Islet of Langerhans (tissue), 1 donor: ENCODE measurements around the gene PLAA.
"Not testable (repeated sequence)": the region's sequence is repeated elsewhere in the genome, so short reads cannot be mapped to it uniquely, and the experiment has no call there.

Experiments
- FAIRE-seq: peaks from one replicate; lab custom pipeline; 2011; peaks lifted over from hg19 to GRCh38; lab: Jason Lieb, UNC

The PLAA gene

DNA sequence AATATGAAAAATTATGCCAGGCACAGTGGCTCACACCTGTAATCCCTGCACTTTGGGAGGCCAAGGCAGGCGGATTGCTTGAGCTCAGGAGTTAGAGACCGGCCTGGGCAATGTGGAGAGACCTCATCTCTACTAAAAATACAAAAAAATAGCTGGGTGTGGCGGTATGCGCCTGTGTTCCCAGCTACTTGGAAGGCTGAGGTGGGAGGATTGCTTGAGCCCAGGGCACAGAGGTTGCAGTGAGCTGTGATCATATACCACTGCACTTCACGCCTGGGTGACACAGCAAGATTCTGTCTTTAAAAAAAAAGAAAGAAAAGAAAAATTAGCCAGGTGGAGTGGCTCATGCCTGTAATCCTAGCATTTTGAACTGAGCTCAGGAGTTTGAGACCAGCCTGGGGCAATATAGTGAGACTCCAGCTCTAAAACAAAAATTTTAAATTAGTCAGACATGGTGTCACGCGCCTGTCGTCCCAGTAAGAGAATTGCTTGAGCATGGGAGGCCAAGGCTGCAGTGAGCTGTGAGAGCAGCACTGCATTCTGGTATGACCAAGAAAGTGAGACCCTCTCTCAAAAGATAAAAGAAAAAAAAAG lies 18.0 kb downstream of the PLAA start:
- FAIRE-seq: no peak

GRCh38 chr9:26925609-26926008 lies 21.4 kb downstream of the PLAA start:
- no peak for FAIRE-seq

DNA sequence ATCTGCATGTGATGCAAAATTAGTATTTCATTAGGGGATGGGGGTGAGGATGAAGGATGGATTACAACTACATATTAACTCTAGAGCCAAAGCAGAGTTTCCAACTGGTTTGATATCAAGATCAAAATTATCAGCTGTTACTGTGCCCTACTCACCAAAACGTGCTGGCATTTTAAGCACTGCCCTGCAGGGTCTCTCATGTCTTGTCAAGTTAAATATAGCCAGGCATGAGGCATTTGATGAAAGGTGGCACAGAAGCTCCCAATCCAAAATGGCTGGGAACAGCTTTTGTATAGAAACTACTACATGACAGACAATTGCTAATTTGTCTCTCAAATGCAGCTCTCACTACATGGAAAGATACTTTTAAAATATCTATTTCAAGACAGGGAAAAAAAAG lies 27.3 kb downstream of the PLAA start:
- no peak for FAIRE-seq

DNA sequence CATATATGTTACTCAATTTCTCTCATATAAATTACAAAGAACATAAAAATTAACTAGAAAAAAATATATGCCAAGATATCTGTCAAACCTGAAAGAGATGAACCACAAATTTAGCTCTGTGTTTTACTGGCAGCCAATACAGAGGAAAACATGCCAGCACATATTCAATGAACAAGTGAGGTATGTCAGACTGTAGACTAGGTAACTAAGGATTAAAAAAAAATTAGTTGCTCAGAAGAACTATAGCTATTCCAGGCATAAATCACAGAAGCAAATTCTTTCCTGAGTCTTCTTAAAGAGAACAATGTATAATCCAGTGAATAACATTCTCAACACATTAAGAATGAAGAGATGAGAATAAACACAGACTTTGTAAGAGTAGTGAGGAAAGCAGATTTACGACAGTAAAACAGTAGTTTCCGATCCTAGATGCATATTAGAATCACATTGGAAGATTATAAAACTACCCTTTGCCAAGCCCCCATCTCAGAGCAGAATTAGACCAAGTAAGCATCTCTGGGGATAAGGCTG lies 33.8 kb downstream of the PLAA start:
- FAIRE-seq: no peak

DNA sequence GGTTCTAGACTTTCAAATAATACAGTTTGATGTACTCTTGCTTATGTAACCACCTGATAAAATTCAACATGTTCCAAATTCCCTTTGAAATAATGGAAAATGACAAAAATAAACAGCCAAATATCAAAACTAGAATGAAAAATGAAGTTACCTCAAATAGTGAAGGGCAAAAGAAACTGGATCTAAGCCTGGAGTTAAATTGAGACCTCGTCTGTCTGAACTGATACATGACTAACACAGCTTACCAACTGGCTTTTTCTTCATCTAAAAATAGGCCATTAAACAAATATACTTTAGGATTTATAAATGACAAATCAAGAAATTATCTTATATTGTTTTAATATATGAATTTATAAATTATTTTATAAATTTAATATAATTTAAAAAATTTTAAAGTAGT lies 42.4 kb downstream of the PLAA start:
- FAIRE-seq: no peak

- FAIRE-seq: no peak
Measured at GRCh38 chr9:26904070-26904469, 43.0 kb downstream of the PLAA start.

DNA sequence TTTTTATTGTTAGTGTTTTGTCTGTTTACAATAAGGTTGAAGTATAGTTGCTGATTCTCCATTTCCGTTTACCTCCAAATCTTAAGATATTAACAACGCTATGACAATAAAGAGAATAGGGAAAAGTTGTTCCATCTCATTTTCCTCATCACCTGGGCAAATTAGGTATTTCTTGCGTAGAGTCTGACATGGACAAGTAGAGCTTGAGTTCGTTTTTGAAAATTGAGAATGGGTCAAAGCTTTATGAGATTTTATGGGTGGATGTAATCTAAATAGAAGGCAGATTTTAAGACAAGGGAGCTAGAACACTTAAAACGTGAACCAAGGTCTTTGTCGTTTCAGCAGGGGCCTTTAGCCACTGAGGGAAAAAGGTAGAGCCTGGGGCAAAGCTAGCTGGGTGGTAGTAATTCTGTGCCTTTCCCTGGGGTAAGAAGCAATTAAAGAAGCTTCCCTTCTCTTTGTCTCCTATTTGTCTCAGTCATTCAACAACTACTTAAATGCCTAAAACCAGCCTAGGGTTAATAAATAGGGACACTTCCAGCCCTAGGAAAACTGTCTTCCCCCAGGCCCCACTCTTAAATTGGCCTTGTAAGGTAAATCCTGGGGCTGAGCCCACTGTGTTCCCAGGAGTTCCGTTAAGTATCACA lies 53.9 kb downstream of the PLAA start:
- peak; percentile 87 for FAIRE-seq

DNA sequence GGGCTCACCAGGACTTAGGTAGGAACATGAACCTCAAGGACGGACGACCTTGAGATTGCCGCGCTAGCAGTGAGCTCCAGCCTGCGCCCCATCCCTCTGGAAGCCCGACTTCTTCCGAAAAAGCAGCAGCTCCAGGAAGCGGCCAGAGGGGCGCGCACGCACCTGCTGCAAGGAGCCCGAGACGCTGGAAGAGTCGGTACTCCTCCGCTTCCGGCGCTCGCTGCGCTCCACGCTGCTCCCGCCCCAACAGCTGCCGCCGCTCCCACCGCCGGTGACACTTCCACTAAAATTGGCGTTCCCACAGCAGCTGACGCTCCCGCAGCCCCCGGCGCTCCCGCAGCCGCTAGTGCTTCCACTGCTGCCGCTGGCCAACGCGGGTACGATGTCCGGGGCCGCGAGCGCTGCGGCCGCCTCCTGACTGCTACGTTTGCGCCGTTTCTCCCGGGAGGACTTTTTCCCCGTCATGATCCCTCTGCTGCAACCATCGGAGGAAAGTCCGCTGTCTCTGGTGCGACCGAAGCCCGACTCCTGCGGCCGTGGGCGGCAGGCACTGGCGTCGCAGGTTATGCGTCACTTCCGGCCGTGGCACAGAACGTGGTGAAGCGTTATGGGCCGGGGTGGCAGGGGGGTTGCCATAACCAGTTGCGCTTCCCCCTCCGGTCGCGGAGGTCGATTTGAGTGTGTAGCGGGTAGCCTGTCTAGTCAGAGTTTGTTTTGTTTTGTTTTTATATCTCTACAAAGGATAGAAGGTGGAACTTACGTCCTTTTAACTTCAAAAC lies 54.6 kb downstream of the PLAA start, which contains the start of gene CAAP1:
Gene CAAP1 (minus strand): TSS at position 552 of the 779 bp plus-strand sequence. CDS start 87 bp downstream, at position 465.
- FAIRE-seq: no peak

- FAIRE-seq: no peak
Measured at GRCh38 chr9:26891726-26892125, 55.3 kb downstream of the PLAA start.

- FAIRE-seq: no peak
Measured at GRCh38 chr9:26888271-26888670, 58.8 kb downstream of the PLAA start.

- no peak for FAIRE-seq
Measured at GRCh38 chr9:26882154-26882553, 64.9 kb downstream of the PLAA start.

DNA sequence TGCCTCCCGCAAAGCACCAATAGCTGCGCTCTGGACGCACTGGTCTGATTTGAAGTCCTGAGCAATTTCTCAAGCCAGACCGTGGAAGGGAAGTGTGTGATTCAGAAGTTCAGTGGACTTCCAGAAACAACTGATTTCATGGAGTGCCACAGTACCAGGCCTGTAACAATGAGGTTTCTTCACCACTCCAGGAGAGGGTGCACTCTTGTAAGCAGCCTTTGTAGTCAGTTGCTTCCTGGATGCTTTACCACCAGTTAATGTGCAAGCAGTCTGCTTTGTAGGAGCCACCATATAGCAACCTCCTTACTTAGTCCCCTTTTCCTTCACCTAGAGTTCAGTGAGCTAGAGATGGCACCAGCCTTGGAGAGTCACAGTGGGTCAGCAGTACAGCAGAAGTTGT lies 66.8 kb downstream of the PLAA start:
- no peak for FAIRE-seq

- not testable (repeated sequence) for FAIRE-seq
Measured at GRCh38 chr9:26875155-26875554, 71.9 kb downstream of the PLAA start.

DNA sequence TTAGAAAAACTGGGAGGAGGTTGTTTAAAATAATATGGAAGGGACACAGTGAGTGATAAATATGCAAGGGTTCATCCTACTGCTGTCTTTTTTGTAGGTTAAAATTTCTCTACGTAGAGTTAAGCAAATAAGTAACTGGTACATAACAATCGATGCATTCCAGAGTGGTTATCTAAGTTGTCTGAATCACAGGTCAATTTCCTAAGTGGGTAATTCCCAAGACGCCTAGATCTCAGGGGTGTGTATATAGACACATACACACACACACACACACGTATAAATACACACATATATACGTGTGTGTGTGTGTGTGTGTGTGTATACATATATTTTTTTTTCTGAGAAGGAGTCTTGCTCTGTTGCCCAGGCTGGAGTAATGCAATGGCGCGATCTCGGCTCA lies 76.8 kb downstream of the PLAA start:
- FAIRE-seq: no peak

- peak; percentile 47 for FAIRE-seq
Measured at GRCh38 chr9:26863074-26863473, 84.0 kb downstream of the PLAA start.

GRCh38 chr9:26856413-26857032 lies 90.5 kb downstream of the PLAA start:
- peak; percentile 60 for FAIRE-seq
